ENCODE results near the gene NEU2. TPM values are rescaled to one million over a fixed set of nuclear protein-coding genes. Genes with fewer than 3 reads are reported as not detected.

Gene NEU2
- not detected for total RNA-seq
- long read RNA-seq = 0 reads

GRCh38 chr2:233032551-233033320 is at the start of gene NEU2:
Gene NEU2 (plus strand): TSS chr2:233032672. CDS start chr2:233032672, 0 bp downstream.
- H3K27ac ChIP-seq = no peak within 1 kb of the TSS
- no peaks in the 10 kb centered on the region for H3K36me3 ChIP-seq
- H3K4me3 ChIP-seq = no peak within 1 kb of the TSS
- no peak for ATAC-seq
- H3K9me3 ChIP-seq = no peaks in the 10 kb centered on the region
- no peaks in the 10 kb centered on the region for H3K4me1 ChIP-seq
- no peak for DNase-seq
- no peaks in the 10 kb centered on the region for H3K27me3 ChIP-seq (ENCODE audit: low read depth)
- intact Hi-C loops (cut with DNase I) = no loop called here
- TF ChIP-seq CTCF (IDR thresholded peaks at IDR 0.05) = no peak

GRCh38 chr2:232982926-232983668 is 49.4 kb upstream of the NEU2 start:
- no peak overlapping the region for H3K27ac ChIP-seq
- H3K4me3 ChIP-seq = no peak overlapping the region
- H3K9me3 ChIP-seq = no peaks in the 10 kb centered on the region
- intact Hi-C loops (cut with DNase I) = no loop called here
- H3K4me1 ChIP-seq = no peaks in the 10 kb centered on the region
- no peak for TF ChIP-seq CTCF (IDR thresholded peaks at IDR 0.05)
- peaks cover 16% of the 10 kb centered on the region for H3K27me3 ChIP-seq (ENCODE audit: low read depth)
- H3K36me3 ChIP-seq = no peaks in the 10 kb centered on the region
- DNase-seq (no peak), ATAC-seq (no peak)

- ATAC-seq (no peak), DNase-seq (no peak)
- Histone ChIP-seq H3K9me3 (no peaks in the 10 kb centered on the region), H3K36me3 (no peaks in the 10 kb centered on the region), H3K4me1 (no peaks in the 10 kb centered on the region), H3K4me3 (no peak overlapping the region), H3K27ac (no peak overlapping the region), H3K27me3 (ENCODE audit: low read depth) (peaks cover 16% of the 10 kb centered on the region)
- TF ChIP-seq CTCF (IDR thresholded peaks at IDR 0.05) = no peak
- intact Hi-C loops (cut with DNase I) = no loop called here
These were observed 48.8 kb upstream of the NEU2 start for GRCh38 chr2:232983669-232984140.

GRCh38 chr2:232984451-232985207 is 47.8 kb upstream of the NEU2 start:
- H3K36me3 ChIP-seq = no peaks in the 10 kb centered on the region
- intact Hi-C loops (cut with DNase I) = no loop called here
- H3K4me1 ChIP-seq = no peaks in the 10 kb centered on the region
- ATAC-seq = no peak
- DNase-seq = no peak
- TF ChIP-seq CTCF (IDR thresholded peaks at IDR 0.05) = no peak
- no peaks in the 10 kb centered on the region for H3K9me3 ChIP-seq
- no peak overlapping the region for H3K4me3 ChIP-seq
- no peak overlapping the region for H3K27ac ChIP-seq
- H3K27me3 ChIP-seq (ENCODE audit: low read depth) = peaks cover 16% of the 10 kb centered on the region

- no peaks in the 10 kb centered on the region for H3K4me1 ChIP-seq
- H3K4me3 ChIP-seq = no peak overlapping the region
- H3K27me3 ChIP-seq (ENCODE audit: low read depth) = peaks cover 16% of the 10 kb centered on the region
- no peak for TF ChIP-seq CTCF (IDR thresholded peaks at IDR 0.05)
- no peak overlapping the region for H3K27ac ChIP-seq
- no peaks in the 10 kb centered on the region for H3K9me3 ChIP-seq
- intact Hi-C loops (cut with DNase I) = no loop called here
- DNase-seq = no peak
- ATAC-seq = no peak
- no peaks in the 10 kb centered on the region for H3K36me3 ChIP-seq
These were observed 46.3 kb upstream of the NEU2 start for GRCh38 chr2:232986155-232986554.
